GM12864 (cell line): ENCODE results near the gene HS3ST5.

ENCODE experiments used
- DNase-seq: peaks from one replicate; pipeline ENCODE4 v3.0.0-alpha.2; 2011; ENCODE audit warnings: low read depth
- H3K4me3 ChIP-seq: 2 replicates; pipeline ENCODE4 v1.5.1; 2011; ENCODE audit warnings: mild to moderate bottlenecking, low read depth, low read length, control low read depth
- TF ChIP-seq, protein P1 (sequence below): IDR thresholded peaks from 2 replicates; pipeline ENCODE4 v1.5.1; 2011; ENCODE audit warnings: low read depth, mild to moderate bottlenecking, moderate library complexity, low read length, control low read depth, inconsistent platforms; ENCODE audit errors: missing control alignments

HS3ST5 gene

DNA sequence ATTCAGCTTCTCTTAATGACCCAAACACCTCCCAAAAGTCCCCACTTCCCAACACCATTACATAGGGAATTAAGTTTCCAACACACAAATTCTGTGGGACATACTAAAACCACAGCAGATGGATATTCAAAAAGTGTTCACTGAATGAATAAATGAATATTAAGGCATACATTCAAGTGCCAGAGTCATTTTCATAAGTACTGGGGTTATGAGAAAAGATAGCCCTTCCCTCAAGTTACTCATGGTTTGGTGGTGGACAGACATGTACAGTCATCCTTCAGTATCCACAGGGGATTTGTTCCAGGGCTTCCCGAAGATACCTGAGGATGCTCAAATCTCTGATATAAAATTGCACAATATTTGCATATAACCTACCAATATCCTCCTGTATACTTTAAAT is 50.4 kb downstream of the HS3ST5 start:
- no peak overlapping the region for H3K4me3 ChIP-seq
- TF ChIP-seq, protein P1, sequence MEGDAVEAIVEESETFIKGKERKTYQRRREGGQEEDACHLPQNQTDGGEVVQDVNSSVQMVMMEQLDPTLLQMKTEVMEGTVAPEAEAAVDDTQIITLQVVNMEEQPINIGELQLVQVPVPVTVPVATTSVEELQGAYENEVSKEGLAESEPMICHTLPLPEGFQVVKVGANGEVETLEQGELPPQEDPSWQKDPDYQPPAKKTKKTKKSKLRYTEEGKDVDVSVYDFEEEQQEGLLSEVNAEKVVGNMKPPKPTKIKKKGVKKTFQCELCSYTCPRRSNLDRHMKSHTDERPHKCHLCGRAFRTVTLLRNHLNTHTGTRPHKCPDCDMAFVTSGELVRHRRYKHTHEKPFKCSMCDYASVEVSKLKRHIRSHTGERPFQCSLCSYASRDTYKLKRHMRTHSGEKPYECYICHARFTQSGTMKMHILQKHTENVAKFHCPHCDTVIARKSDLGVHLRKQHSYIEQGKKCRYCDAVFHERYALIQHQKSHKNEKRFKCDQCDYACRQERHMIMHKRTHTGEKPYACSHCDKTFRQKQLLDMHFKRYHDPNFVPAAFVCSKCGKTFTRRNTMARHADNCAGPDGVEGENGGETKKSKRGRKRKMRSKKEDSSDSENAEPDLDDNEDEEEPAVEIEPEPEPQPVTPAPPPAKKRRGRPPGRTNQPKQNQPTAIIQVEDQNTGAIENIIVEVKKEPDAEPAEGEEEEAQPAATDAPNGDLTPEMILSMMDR, result no peak
- DNase-seq, result no peak

DNA sequence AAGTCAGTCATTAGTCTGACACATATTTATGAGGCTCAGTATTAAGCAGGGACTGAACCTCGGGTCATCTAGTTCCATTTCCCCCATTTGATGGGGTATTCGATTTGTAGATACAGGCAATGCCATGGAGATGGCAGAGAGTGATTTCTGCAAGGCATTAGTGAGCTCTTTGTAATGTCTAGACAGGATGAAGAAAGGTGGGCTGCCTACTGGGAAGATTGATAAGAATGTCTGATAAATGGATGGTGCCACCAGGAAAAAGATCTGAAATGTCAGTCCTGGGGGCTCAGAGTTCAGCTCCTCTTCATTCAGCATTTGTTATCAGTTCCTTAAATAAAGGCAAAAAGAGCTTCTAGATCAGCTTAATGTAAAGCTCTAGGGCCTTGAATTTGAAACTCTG is 51.4 kb downstream of the HS3ST5 start:
- no peak for DNase-seq
- no peak overlapping the region for H3K4me3 ChIP-seq
- TF ChIP-seq, protein P1, result no peak

DNA sequence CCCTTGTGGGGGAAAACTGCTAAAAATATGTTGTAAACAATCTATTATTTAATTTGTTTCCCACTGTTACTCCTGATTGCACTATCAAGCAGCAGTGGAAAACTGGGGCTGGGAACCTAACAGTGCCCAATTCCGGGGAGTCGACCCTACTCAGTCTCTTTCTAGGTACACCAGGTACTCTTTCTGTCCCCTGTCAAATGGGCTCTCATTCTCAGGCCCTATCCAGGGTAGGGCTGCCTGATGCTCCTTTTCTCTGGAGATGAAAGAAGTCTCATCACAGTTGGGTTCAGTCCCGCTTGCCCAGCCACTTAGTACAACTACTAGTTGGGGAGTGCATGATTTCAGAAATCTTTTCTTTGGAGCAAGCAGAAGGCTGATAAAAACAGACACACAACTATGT is 52.0 kb downstream of the HS3ST5 start:
- H3K4me3 ChIP-seq, result no peak overlapping the region
- no peak for DNase-seq
- TF ChIP-seq, protein P1, result no peak

DNA sequence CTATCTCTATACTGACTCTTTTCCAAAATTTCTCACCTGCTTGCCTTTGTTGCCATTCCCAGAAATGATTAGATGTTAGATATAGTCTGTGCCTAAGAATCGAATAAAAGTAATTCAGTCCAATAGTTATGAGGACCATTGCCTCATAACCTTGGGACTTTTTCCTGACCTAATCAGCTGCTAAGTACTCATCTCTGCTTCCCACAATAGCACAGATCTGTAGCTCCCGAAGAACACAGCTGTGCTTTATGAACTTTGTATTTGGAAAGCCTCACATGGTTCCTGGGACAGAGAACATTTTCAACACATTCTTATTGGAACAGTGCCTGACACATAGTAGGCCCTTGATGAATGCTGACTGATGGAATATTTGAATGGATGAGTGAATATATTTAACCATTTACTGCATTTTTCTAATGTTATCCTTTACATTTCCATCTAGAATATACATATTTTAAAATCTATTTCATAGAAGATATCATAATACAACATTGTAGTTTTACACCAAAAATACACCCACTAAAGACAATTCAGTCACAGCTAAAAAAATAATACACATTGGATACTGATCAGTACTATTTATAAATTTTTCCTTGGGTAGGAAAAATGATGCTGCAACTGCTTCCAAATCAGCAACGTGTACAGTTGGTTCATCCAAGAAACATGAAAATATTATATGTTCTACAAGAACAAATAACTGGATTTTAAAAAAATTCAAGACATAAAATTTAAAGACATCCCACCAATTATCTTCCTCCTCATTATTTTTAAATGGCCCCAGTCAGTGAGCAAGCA is 53.9 kb downstream of the HS3ST5 start:
- no peak overlapping the region for H3K4me3 ChIP-seq
- no peak for DNase-seq
- TF ChIP-seq, protein P1, result no peak

DNA sequence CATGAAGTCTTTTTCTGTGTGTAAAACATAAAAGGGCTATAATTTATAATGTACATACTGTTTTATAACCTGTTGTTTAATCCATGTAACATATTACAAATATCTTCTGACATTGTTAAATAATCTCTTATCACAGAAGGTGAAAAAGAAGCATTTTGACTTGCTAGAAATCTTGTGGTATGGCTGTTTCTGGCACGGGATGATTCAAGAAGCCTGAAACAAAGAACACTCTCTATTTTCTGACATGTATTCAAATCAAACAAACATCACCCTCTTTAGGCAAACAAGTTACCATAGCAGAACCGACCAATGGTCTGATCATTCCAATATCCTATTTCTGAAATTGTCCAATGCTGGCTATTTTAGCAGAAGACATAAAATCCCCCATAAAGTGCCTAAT is 55.4 kb downstream of the HS3ST5 start:
- TF ChIP-seq, protein P1, result no peak
- no peak for DNase-seq
- no peak overlapping the region for H3K4me3 ChIP-seq

DNA sequence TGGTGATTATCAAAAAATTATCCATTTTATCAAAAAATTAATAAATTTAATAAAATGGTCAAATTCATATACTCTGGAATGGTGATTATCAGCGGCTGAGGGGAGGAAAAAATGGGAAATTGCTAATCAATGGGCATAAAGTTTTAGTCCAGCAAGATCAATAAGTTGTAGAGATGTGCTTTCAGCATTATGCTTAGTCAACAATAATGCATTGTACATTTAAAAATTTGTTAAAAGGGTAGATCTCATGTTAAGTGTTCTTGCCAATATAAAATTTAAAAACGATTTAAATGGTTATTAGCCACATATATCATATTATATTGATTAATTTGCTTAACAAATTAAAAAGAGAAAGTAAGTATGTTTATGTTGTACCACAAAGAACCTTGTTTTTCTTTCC is 56.6 kb downstream of the HS3ST5 start:
- no peak overlapping the region for H3K4me3 ChIP-seq
- TF ChIP-seq, protein P1, result no peak
- no peak for DNase-seq

DNA sequence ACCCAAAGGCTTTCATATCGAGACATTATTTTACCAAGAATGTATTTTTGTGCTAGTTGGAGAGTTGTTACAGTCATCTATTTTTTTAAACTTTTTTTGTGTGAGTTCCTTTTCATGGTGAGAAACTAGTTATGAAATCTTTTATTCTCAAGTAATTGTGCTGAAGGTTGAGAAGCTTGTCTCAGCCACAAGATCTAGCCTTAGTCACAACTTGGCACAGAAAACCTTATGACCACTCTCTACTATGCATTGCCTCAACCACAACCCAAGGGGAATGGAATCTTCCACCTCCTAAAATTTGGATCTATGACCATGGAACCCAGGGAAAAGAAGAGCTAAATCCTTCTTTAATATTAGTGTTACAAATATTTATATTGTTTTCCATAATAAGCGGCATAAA is 58.5 kb downstream of the HS3ST5 start:
- no peak overlapping the region for H3K4me3 ChIP-seq
- TF ChIP-seq, protein P1, result no peak
- no peak for DNase-seq
